Ishikawa (cell line): ENCODE results near the gene MPHOSPH8.

Experiments
- CEBPB ChIP-seq: IDR thresholded peaks from 2 replicates; pipeline ENCODE4 v1.6.1; 2012
- CREB1 ChIP-seq: IDR thresholded peaks from 2 replicates; pipeline ENCODE4 v1.6.1; 2012; ENCODE audit warnings: low read depth
- REST ChIP-seq: IDR thresholded peaks from 2 replicates; pipeline ENCODE4 v1.6.1; 2012; ENCODE audit warnings: low read depth, mild to moderate bottlenecking
- ZBTB7A ChIP-seq: IDR thresholded peaks from 2 replicates; pipeline ENCODE4 v1.6.1; 2012; ENCODE audit warnings: low read depth

- TF ChIP-seq ZBTB7A (no peak), CREB1 (no peak), REST (no peak), CEBPB (no peak)
Observed at GRCh38 chr13:19618977-19619376, 14.5 kb upstream of the MPHOSPH8 start.
